ENCODE data around the gene KMT2C. TPM values are rescaled to one million over a fixed set of nuclear protein-coding genes. Genes with fewer than 3 reads are reported as not detected.
"Not testable (repeated sequence)": the region's sequence is repeated elsewhere in the genome, so short reads cannot be mapped to it uniquely, and the experiment has no call there.

The KMT2C gene
- total and polyA plus RNA-seq, 2 of the 8 experiments (the other 6 are each of a cell fraction or from before 2014, with no cell fraction given): 9.1 to 40.8 TPM

GRCh38 chr7:152277687-152278086 lies 158.1 kb downstream of the KMT2C start:
- H3K4me3 ChIP-seq (ENCODE audit: extremely low read depth in 1 of 4, insufficient read depth in 2 of 4, low read depth in 3 of 4, low read length in 4 of 4); H3K9me3 ChIP-seq (ENCODE audit: insufficient read depth in 2 of 2, low read depth in 1 of 2, low read length in 1 of 2); H2BK5ac ChIP-seq (ENCODE audit: low read depth, low read length); H3K4ac ChIP-seq (replicated peaks; ENCODE audit: insufficient read length, low read depth, low read length); DNase-seq (ENCODE audit: low read depth in 1 of 2, low spot score in 2 of 2); H2BK20ac ChIP-seq (ENCODE audit: low read length); H3K4me2 ChIP-seq (ENCODE audit: insufficient read depth in 1 of 2, low read depth in 2 of 2, low read length in 2 of 2); H2BK12ac ChIP-seq (ENCODE audit: low read depth, low read length); FAIRE-seq; POLR2A ChIA-PET (ENCODE audit: partially characterized antibody); H3K23ac ChIP-seq (ENCODE audit: insufficient read length); H3K27me3 ChIP-seq (replicated peaks in 1 of 4; ENCODE audit: control insufficient read depth in 3 of 4, extremely low read depth in 1 of 4, insufficient read depth in 3 of 4, low read length in 3 of 4); H3K27ac ChIP-seq (ENCODE audit: low read depth, low read length); H2BK120ac ChIP-seq (replicated peaks; ENCODE audit: low read depth, low read length); H3K14ac ChIP-seq (ENCODE audit: insufficient read length); H3K36me3 ChIP-seq (ENCODE audit: control insufficient read depth in 2 of 4, insufficient read depth in 4 of 4, low read length in 3 of 4); H2AFZ ChIP-seq (ENCODE audit: low read length); H3K79me1 ChIP-seq (ENCODE audit: low read depth, low read length); H3K18ac ChIP-seq (ENCODE audit: extremely low read depth, low read length); H3K9ac ChIP-seq (replicated peaks in 1 of 4; ENCODE audit: extremely low read depth in 1 of 4, low read depth in 3 of 4, low read length in 3 of 4); H2BK15ac ChIP-seq (ENCODE audit: low read length); H2AK5ac ChIP-seq (ENCODE audit: low read depth, low read length); H4K5ac ChIP-seq (ENCODE audit: insufficient read length, low read depth, low read length); H3K79me2 ChIP-seq (ENCODE audit: control insufficient read depth in 1 of 2, insufficient read depth in 2 of 2, low read length in 2 of 2); H4K8ac ChIP-seq (ENCODE audit: extremely low read depth, insufficient read depth, low read length); H3K4me1 ChIP-seq (replicated peaks in 1 of 4; ENCODE audit: control insufficient read depth in 3 of 4, insufficient read depth in 4 of 4, low read length in 3 of 4); H3K23me2 ChIP-seq (ENCODE audit: low read depth, low read length); H4K20me1 ChIP-seq (replicated peaks in 1 of 2; ENCODE audit: control insufficient read depth in 1 of 2, insufficient read depth in 2 of 2, low read length in 2 of 2); H3K56ac ChIP-seq (replicated peaks; ENCODE audit: insufficient read length, low read depth, low read length); H4K91ac ChIP-seq (replicated peaks; ENCODE audit: insufficient read length, low read length): not testable (repeated sequence)
- 90% methylated on average over 2 of the region's 2 CpGs; no CpG with 5 or more reads in 1 of the 2 experiments for WGBS, 2 experiments (ENCODE audit: extremely low coverage in 1 of 2, insufficient coverage in 1 of 2, insufficient read length in 1 of 2, insufficient replicate concordance in 2 of 2, low coverage in 1 of 2, low lambda C conversion rate in 2 of 2, missing lambda C conversion rate in 1 of 2)
- CTCF ChIA-PET (ENCODE audit: partially characterized antibody): interaction anchor here (0.6 kb wide), 1 partner anchor 25 kb away, joined by 3 read pairs; no protein-coding TSS in a partner anchor

- H2AFZ ChIP-seq (ENCODE audit: low read length); H3K79me2 ChIP-seq (ENCODE audit: control insufficient read depth in 1 of 2, insufficient read depth in 2 of 2, low read length in 2 of 2); H3K79me1 ChIP-seq (ENCODE audit: low read depth, low read length); H3K9ac ChIP-seq (replicated peaks in 1 of 4; ENCODE audit: extremely low read depth in 1 of 4, low read depth in 3 of 4, low read length in 3 of 4); H2BK12ac ChIP-seq (ENCODE audit: low read depth, low read length); H4K5ac ChIP-seq (ENCODE audit: insufficient read length, low read depth, low read length); CTCF ChIA-PET (ENCODE audit: partially characterized antibody); H3K9me3 ChIP-seq (ENCODE audit: insufficient read depth in 2 of 2, low read depth in 1 of 2, low read length in 1 of 2); H3K23ac ChIP-seq (ENCODE audit: insufficient read length); H3K4ac ChIP-seq (replicated peaks; ENCODE audit: insufficient read length, low read depth, low read length); H4K8ac ChIP-seq (ENCODE audit: extremely low read depth, insufficient read depth, low read length); POLR2A ChIA-PET (ENCODE audit: partially characterized antibody); H3K18ac ChIP-seq (ENCODE audit: extremely low read depth, low read length); H2BK120ac ChIP-seq (replicated peaks; ENCODE audit: low read depth, low read length); H2AK5ac ChIP-seq (ENCODE audit: low read depth, low read length); H3K4me1 ChIP-seq (replicated peaks in 1 of 4; ENCODE audit: control insufficient read depth in 3 of 4, insufficient read depth in 4 of 4, low read length in 3 of 4); H2BK15ac ChIP-seq (ENCODE audit: low read length); H3K4me3 ChIP-seq (ENCODE audit: extremely low read depth in 1 of 4, insufficient read depth in 2 of 4, low read depth in 3 of 4, low read length in 4 of 4); H3K4me2 ChIP-seq (ENCODE audit: insufficient read depth in 1 of 2, low read depth in 2 of 2, low read length in 2 of 2); H3K23me2 ChIP-seq (ENCODE audit: low read depth, low read length); H4K20me1 ChIP-seq (replicated peaks in 1 of 2; ENCODE audit: control insufficient read depth in 1 of 2, insufficient read depth in 2 of 2, low read length in 2 of 2); H3K14ac ChIP-seq (ENCODE audit: insufficient read length); DNase-seq (ENCODE audit: low read depth in 1 of 2, low spot score in 2 of 2); H2BK5ac ChIP-seq (ENCODE audit: low read depth, low read length); H3K56ac ChIP-seq (replicated peaks; ENCODE audit: insufficient read length, low read depth, low read length); H3K27ac ChIP-seq (ENCODE audit: low read depth, low read length); H3K27me3 ChIP-seq (replicated peaks in 1 of 4; ENCODE audit: control insufficient read depth in 3 of 4, extremely low read depth in 1 of 4, insufficient read depth in 3 of 4, low read length in 3 of 4); H4K91ac ChIP-seq (replicated peaks; ENCODE audit: insufficient read length, low read length); H3K36me3 ChIP-seq (ENCODE audit: control insufficient read depth in 2 of 4, insufficient read depth in 4 of 4, low read length in 3 of 4); H2BK20ac ChIP-seq (ENCODE audit: low read length): not testable (repeated sequence)
- 82% methylated on average over 2 of the region's 2 CpGs; no CpG with 5 or more reads in 1 of the 2 experiments for WGBS, 2 experiments (ENCODE audit: extremely low coverage in 1 of 2, insufficient coverage in 1 of 2, insufficient read length in 1 of 2, insufficient replicate concordance in 2 of 2, low coverage in 1 of 2, low lambda C conversion rate in 2 of 2, missing lambda C conversion rate in 1 of 2)
- peak; percentile 89 for FAIRE-seq
Measured at GRCh38 chr7:152270427-152270826, 165.4 kb downstream of the KMT2C start.

Measured in H1 (cell line).